HepG2 (cell line): ENCODE results near the gene NEK8. TPM values are rescaled to one million over a fixed set of nuclear protein-coding genes. Genes with fewer than 3 reads are reported as not detected.
"Not testable (repeated sequence)": the region's sequence is repeated elsewhere in the genome, so short reads cannot be mapped to it uniquely, and the experiment has no call there.

Source experiments
- ATAC-seq: fragments of 200-7000 bp; cut with Tn5 transposase; 3 replicates; pipeline ENCODE4 v1.9.1; 2020; ENCODE audit warnings: mild to moderate bottlenecking, moderate library complexity
- BruUV-seq: library from RNA; stranded (reverse); fragments of 400-500 nt; replicated peaks from 2 replicates; lab custom pipeline; 2021; lab: Mats Ljungman, UMichigan
- CTCF ChIA-PET: fragments of 300-600 bp; formaldehyde crosslinking; extraction: SDS; loops from one replicate; lab custom pipeline; 2021; ENCODE audit warnings: low total read pairs, inconsistent platforms, low intra/inter-chr PET ratio; lab: Yijun Ruan, JAX
- POLR2A ChIA-PET: fragments of 350-600 bp; sonication (Branson Sonifier 250); formaldehyde crosslinking; loops from one replicate; lab custom pipeline; 2020; ENCODE audit warnings: antibody characterized with exemption, inconsistent platforms; lab: Yijun Ruan, JAX
- DNase-seq: peaks from one replicate; pipeline ENCODE4 v3.0.0-alpha.2; 2015; ENCODE audit warnings: low spot score
- FAIRE-seq: peaks from 3 replicates; lab custom pipeline; 2011; peaks lifted over from hg19 to GRCh38; lab: Jason Lieb, UNC
- H2AFZ ChIP-seq: one replicate; pipeline ENCODE4 v1.6.1; 2011; ENCODE audit warnings: low read length, inconsistent platforms
- H3K27ac ChIP-seq: fragments of 300-600 bp; 3 replicates; pipeline ENCODE4 v1.8.0; 2011; ENCODE audit warnings: mixed run types, mild to moderate bottlenecking, mixed read lengths, low read length, inconsistent platforms; ENCODE audit not compliant: insufficient read depth; ENCODE audit errors: extremely low read length
- H3K27me3 ChIP-seq, 2 experiments: fragments of 200-600 bp in 1 of 2; 2 replicates in 1 of 2; 3 replicates in 1 of 2; pipeline versions ENCODE4 v1.6.0 to v1.8.0; 2011; ENCODE audit warnings: low read length in 2 of 2, mild to moderate bottlenecking in 2 of 2, moderate library complexity in 2 of 2, inconsistent platforms in 1 of 2; ENCODE audit not compliant: insufficient read depth in 2 of 2, control insufficient read depth in 1 of 2
- H3K36me3 ChIP-seq, 2 experiments: fragments of 200-600 bp in 1 of 2; replicated peaks in 1 of 2; 2 replicates in 1 of 2; 3 replicates in 1 of 2; pipeline versions ENCODE4 v1.5.1 to v1.8.0; 2011; ENCODE audit warnings: low read length in 2 of 2, inconsistent platforms in 1 of 2; ENCODE audit not compliant: insufficient read depth in 2 of 2, control insufficient read depth in 1 of 2
- H3K4me1 ChIP-seq: 2 replicates; pipeline ENCODE4 v1.5.1; 2012; ENCODE audit warnings: low read length, inconsistent platforms; ENCODE audit not compliant: insufficient read depth
- H3K4me2 ChIP-seq: 2 replicates; pipeline ENCODE4 v1.6.0; 2011; ENCODE audit warnings: low read depth, low read length, inconsistent platforms
- H3K4me3 ChIP-seq, 3 experiments: fragments of 200-600 bp in 1 of 3; sonication (generic), shearing (Covaris generic) in 1 of 3; replicated peaks in 1 of 3; 2 replicates each; pipeline ENCODE4 v1.5.1; 2011 to 2016; ENCODE audit warnings: low read length in 3 of 3, inconsistent platforms in 2 of 3, low read depth in 2 of 3, mild to moderate bottlenecking in 2 of 3, control low read depth in 1 of 3, mixed read lengths in 1 of 3; ENCODE audit not compliant: insufficient read depth in 1 of 3
- H3K79me2 ChIP-seq: one replicate; pipeline ENCODE4 v1.6.1; 2011; ENCODE audit warnings: low read length, inconsistent platforms; ENCODE audit not compliant: insufficient read depth
- H3K9ac ChIP-seq: 2 replicates; pipeline ENCODE4 v1.6.0; 2011; ENCODE audit warnings: mild to moderate bottlenecking, low read depth, low read length, inconsistent platforms; ENCODE audit not compliant: insufficient read depth
- H3K9me3 ChIP-seq: 2 replicates; pipeline ENCODE4 v1.5.1; 2012; ENCODE audit warnings: mild to moderate bottlenecking, low read length
- H4K20me1 ChIP-seq: 2 replicates; pipeline ENCODE4 v1.6.0; 2011; ENCODE audit warnings: inconsistent platforms, mild to moderate bottlenecking, low read length, moderate library complexity; ENCODE audit not compliant: insufficient read depth
- POLR2AphosphoS2 ChIP-seq: IDR thresholded peaks from 2 replicates; pipeline ENCODE4 v1.6.1; 2011; ENCODE audit warnings: low read depth, low read length, improper control_type of control experiment
- POLR2AphosphoS5 ChIP-seq: IDR thresholded peaks from 2 replicates; pipeline ENCODE4 v1.6.1; 2012; ENCODE audit warnings: low read depth, low read length
- ZC3H4 ChIP-seq: sonication (generic); formaldehyde crosslinking; IDR thresholded peaks from 2 replicates; pipeline ENCODE4 v1.4.0; 2020; ENCODE audit warnings: missing genetic modification reagents, borderline replicate concordance
- ZFP90 ChIP-seq: sonication (generic); formaldehyde crosslinking; IDR thresholded peaks from 2 replicates; pipeline ENCODE4 v1.8.0; 2022; ENCODE audit warnings: missing genetic modification reagents, mild to moderate bottlenecking, inconsistent platforms, borderline replicate concordance
- WGBS: methylation state at CpG from one replicate; pipeline ENCODE4 v1.1.6; 2017; ENCODE audit warnings: low lambda C conversion rate; 5-methylcytosine and 5-hydroxymethylcytosine counted together
- in situ Hi-C: cut with HindIII; loops from 2 replicates; pipeline ENCODE4 v1.10.0; 2017; ENCODE audit warnings: low pct_unique_long_range_greater_than_20kb; ENCODE audit not compliant: extremely low pct_ligation_motif_present
- intact Hi-C: fragments of 100-400 bp; cut with micrococcal nuclease; formaldehyde crosslinking; loops from one replicate; pipeline ENCODE4 v1.10.0; 2022; ENCODE audit not compliant: unreplicated experiment
- polyA plus RNA-seq, 8 experiments: library from polyadenylated mRNA; depleted of rRNA in 3 of 8; stranded (reverse) in 7 of 8; unstranded in 1 of 8; fragments of >200 nt; fragmentation: Illumina TruSeq in 4 of 8; extraction: Trizol in 4 of 8; gene quantifications; 2 replicates each; pipeline versions ENCODE4 v1.2.1 to v1.2.3, GENCODE V29; 2011 to 2016; ENCODE audit warnings: low read depth in 4 of 8, missing spikeins in 1 of 8, mixed read lengths in 1 of 8; ENCODE audit not compliant: insufficient read depth in 1 of 8
- total RNA-seq, 5 experiments: library from RNA; depleted of rRNA; stranded (reverse); fragments of >200 nt; fragmentation: Illumina TruSeq; extraction: Trizol; gene quantifications; 2 replicates each; pipeline ENCODE4 v1.2.3, GENCODE V29; 2016; ENCODE audit warnings: low read depth in 1 of 5
- TF ChIP-seq, protein P1 (sequence below): sonication (generic); formaldehyde crosslinking; IDR thresholded peaks from 2 replicates; pipeline ENCODE4 v1.4.0; 2020; ENCODE audit warnings: missing genetic modification reagents

The NEK8 gene
- total and polyA plus RNA-seq, 2 of the 13 experiments (the other 11 are each of a cell fraction or from before 2014, with no cell fraction given), result 5.8 to 13.5 TPM

DNA sequence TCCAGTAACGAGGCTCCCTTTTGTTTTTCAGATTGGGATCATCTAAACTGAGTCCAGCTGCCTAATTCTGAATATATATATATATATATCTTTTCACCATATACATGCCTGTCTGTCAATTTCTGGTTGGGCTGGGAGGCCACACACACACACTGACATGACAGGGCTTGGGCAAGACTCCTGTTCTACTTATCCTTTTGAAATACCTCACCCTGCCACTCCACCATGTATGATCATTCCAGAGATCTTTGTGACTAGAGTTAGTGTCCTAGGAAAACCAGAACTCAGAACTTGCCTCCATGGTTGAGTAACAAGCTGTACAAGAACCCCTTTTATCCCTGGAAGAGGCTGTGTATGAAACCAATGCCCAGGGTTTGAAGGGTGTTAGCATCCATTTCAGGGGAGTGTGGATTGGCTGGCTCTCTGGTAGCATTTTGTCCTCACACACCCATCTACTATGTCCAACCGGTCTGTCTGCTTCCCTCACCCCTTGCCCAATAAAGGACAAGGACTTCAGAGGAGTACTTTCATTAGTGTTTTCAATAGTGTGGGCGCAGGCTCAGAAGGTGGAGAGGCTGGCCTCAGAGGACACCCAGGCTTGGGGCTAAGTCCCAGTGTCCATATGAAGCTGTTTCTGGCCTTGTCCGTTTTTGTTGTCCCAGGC, 4.6 kb upstream of the NEK8 start:
- 92% methylated on average over 4 of the region's 4 CpGs for WGBS
- in situ Hi-C loops, H2AFZ ChIP-seq, H3K27me3 ChIP-seq, FAIRE-seq, BruUV-seq, ATAC-seq, H3K4me3 ChIP-seq, H3K9me3 ChIP-seq, DNase-seq: not testable (repeated sequence)
- Histone ChIP-seq H3K4me2 (peak overlapping the region; percentile 82), H3K79me2 (peaks cover 40% of the 10 kb centered on the region), H3K36me3 (peaks cover 8 to 38% of the 10 kb centered on the region in 2 experiments; a peak in 4 of 5 replicates), H3K9ac (0 out of 2 replicates have a peak overlapping the region, but pooled peaks have one; percentile 9), H4K20me1 (peaks cover 42% of the 10 kb centered on the region), H3K4me1 (peaks cover 55% of the 10 kb centered on the region), H3K27ac (peak overlapping the region; percentile 30)
- CTCF ChIA-PET, result interaction anchor here (1.2 kb wide), 1 partner anchor 26 kb away, joined by 3 read pairs; no protein-coding TSS in a partner anchor
- intact Hi-C loops, result loop anchor here (5.0 kb wide), 1 partner anchor 77 kb away; the partner anchor contains the start of gene BLTP2
- POLR2A ChIA-PET, result interaction anchor here (2.0 to 8.7 kb wide), 5 partner anchors 12 to 228 kb away, joined by 9 to 590 read pairs (median 49); partner anchors contain the start of genes BLTP2, PHF12, PROCA1 and SDF2
- 0 out of 2 replicates have a peak, but pooled peaks have one; percentile 6 for TF ChIP-seq POLR2AphosphoS2
- 0 out of 2 replicates have a peak, but pooled peaks have one; percentile 3 for TF ChIP-seq POLR2AphosphoS5
- TF ChIP-seq, protein P1, sequence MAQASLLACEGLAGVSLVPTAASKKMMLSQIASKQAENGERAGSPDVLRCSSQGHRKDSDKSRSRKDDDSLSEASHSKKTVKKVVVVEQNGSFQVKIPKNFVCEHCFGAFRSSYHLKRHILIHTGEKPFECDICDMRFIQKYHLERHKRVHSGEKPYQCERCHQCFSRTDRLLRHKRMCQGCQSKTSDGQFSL (CRISPR knock-in tag), result 0 out of 2 replicates have a peak, but pooled peaks have one; percentile 12
- TF ChIP-seq ZFP90 (CRISPR knock-in tag), result 0 out of 2 replicates have a peak, but pooled peaks have one; percentile 41
- TF ChIP-seq ZC3H4 (CRISPR knock-in tag), result peak; percentile 26; the same call in 1 of the 2 replicates
